BJ (cell line): Measurements from ENCODE around the gene TXNDC9. TPM values are rescaled to one million over a fixed set of nuclear protein-coding genes. Genes with fewer than 3 reads are reported as not detected.
"Not testable (repeated sequence)": the region's sequence is repeated elsewhere in the genome, so short reads cannot be mapped to it uniquely, and the experiment has no call there.

Experiments
- CTCF ChIA-PET: fragments of 350-600 bp; formaldehyde crosslinking; extraction: SDS; loops from one replicate; lab custom pipeline; 2021; ENCODE audit warnings: antibody characterized with exemption, inconsistent platforms; lab: Yijun Ruan, JAX
- POLR2A ChIA-PET: fragments of 300-600 bp; sonication (Branson Sonifier 250); formaldehyde crosslinking; extraction: SDS; loops from one replicate; lab custom pipeline; 2021; ENCODE audit warnings: antibody characterized with exemption; lab: Charles Lee
- DNase-seq: peaks from one replicate; pipeline ENCODE4 v3.0.0-alpha.2; 2011; ENCODE audit warnings: low read depth
- H3K27me3 ChIP-seq: 2 replicates; pipeline ENCODE4 v1.6.0; 2011; ENCODE audit warnings: low read length; ENCODE audit not compliant: control insufficient read depth, insufficient read depth
- H3K36me3 ChIP-seq: 2 replicates; pipeline ENCODE4 v1.5.1; 2011; ENCODE audit warnings: low read length; ENCODE audit not compliant: control insufficient read depth, insufficient read depth
- H3K4me3 ChIP-seq: 2 replicates; pipeline ENCODE4 v1.5.1; 2011; ENCODE audit warnings: low read depth, mild to moderate bottlenecking, control low read depth, low read length
- polyA plus RNA-seq: library from polyadenylated mRNA; depleted of rRNA; stranded (reverse); fragments of >200 nt; gene quantifications from 2 replicates; pipeline ENCODE4 v1.2.3, GENCODE V29; 2011
- TF ChIP-seq, protein P1 (sequence below): IDR thresholded peaks from 2 replicates; pipeline ENCODE4 v1.5.1; 2011; ENCODE audit warnings: low read depth, mild to moderate bottlenecking, control low read depth, inconsistent platforms, low read length, moderate library complexity; ENCODE audit not compliant: insufficient read depth

TXNDC9 gene
- polyA plus RNA-seq, 1 experiment = 29.2 TPM

DNA sequence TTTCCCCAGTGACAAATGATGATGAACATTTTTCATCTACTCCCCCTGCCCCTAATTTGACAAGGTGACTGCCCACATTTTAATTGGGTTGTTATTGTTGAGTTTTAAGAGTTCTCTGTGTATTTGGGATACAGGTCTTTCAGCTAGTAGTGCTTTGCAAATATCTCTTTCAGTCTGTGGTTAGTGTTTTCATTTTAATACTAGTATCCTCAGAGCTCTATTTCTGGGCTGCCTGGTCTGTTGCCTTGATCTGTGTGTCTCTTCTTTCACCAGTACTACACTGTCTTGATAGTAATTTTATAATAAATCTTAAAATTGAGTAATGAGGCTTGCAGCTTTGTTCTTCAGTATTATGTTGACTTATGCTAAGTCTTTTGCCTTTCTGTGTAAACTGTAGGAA, 20.7 kb upstream of the TXNDC9 start:
- DNase-seq = no peak
- CTCF ChIA-PET = interaction anchor here (2.0 kb wide), 1 partner anchor 20 kb away, joined by 7 read pairs; the partner anchor contains the start of genes EIF5B and TXNDC9
- no peak overlapping the region for H3K4me3 ChIP-seq
- H3K36me3 ChIP-seq = no peaks in the 10 kb centered on the region; the same call in 1 of the 2 replicates
- H3K27me3 ChIP-seq = no peaks in the 10 kb centered on the region
- TF ChIP-seq, protein P1, sequence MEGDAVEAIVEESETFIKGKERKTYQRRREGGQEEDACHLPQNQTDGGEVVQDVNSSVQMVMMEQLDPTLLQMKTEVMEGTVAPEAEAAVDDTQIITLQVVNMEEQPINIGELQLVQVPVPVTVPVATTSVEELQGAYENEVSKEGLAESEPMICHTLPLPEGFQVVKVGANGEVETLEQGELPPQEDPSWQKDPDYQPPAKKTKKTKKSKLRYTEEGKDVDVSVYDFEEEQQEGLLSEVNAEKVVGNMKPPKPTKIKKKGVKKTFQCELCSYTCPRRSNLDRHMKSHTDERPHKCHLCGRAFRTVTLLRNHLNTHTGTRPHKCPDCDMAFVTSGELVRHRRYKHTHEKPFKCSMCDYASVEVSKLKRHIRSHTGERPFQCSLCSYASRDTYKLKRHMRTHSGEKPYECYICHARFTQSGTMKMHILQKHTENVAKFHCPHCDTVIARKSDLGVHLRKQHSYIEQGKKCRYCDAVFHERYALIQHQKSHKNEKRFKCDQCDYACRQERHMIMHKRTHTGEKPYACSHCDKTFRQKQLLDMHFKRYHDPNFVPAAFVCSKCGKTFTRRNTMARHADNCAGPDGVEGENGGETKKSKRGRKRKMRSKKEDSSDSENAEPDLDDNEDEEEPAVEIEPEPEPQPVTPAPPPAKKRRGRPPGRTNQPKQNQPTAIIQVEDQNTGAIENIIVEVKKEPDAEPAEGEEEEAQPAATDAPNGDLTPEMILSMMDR = no peak
- POLR2A ChIA-PET = interaction anchor here (0.6 kb wide), 1 partner anchor 9 kb away, joined by 3 read pairs; no protein-coding TSS in a partner anchor

DNA sequence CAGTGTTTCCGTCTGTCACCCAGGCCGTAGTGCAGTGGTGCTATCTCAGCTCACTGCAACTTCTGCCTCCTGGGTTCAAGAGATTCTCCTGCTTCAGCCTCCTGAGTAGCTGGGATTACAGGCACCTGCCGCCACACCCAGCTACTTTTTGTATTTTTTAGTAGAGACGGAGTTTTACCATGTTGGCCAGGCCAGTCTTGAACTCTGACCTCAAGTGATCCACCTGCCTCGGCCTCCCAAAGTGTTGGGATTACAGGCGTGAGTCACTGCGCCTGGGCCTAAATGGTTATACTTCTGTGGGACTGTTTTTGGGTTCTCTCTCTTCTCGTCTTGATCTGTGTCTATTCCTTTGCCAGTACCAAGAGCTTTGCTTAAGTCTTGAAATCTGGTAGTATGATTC, 18.7 kb upstream of the TXNDC9 start:
- not testable (repeated sequence) for H3K4me3 ChIP-seq, H3K27me3 ChIP-seq, H3K36me3 ChIP-seq, DNase-seq
- POLR2A ChIA-PET = interaction anchor here (0.6 to 0.7 kb wide), 2 partner anchors 106 to 337 kb away, joined by 3 to 4 read pairs; no protein-coding TSS in a partner anchor
- CTCF ChIA-PET = interaction anchor here (1.1 to 1.5 kb wide), 2 partner anchors 11 to 19 kb away, joined by 3 to 4 read pairs; partner anchors contain the start of gene TXNDC9

DNA sequence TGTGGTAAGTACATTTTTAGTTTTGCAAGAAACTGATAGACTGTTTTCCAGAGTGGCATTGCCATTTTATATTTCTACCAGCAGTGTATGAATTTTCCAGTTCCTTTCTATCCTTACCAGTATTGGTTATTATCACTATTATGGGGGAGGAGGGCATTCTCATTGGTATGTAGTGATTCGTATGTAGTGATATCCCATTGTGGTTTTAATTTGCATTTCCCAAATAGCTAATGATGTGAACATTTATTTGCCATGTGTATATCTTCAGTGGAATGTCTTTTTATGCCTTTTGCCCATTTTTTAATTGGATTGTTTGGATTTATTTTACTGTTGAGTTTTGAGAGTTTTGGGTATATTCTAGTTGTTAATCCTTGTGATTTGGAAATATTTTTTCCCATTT, 17.9 kb upstream of the TXNDC9 start:
- TF ChIP-seq, protein P1 = no peak
- H3K36me3 ChIP-seq = no peaks in the 10 kb centered on the region
- no peak overlapping the region for H3K4me3 ChIP-seq
- CTCF ChIA-PET = interaction anchor here (1.1 to 1.5 kb wide), 2 partner anchors 10 to 18 kb away, joined by 3 to 4 read pairs; partner anchors contain the start of gene TXNDC9
- no peaks in the 10 kb centered on the region for H3K27me3 ChIP-seq
- POLR2A ChIA-PET = interaction anchor here (0.6 to 0.7 kb wide), 2 partner anchors 107 to 338 kb away, joined by 3 to 4 read pairs; no protein-coding TSS in a partner anchor
- DNase-seq = no peak

DNA sequence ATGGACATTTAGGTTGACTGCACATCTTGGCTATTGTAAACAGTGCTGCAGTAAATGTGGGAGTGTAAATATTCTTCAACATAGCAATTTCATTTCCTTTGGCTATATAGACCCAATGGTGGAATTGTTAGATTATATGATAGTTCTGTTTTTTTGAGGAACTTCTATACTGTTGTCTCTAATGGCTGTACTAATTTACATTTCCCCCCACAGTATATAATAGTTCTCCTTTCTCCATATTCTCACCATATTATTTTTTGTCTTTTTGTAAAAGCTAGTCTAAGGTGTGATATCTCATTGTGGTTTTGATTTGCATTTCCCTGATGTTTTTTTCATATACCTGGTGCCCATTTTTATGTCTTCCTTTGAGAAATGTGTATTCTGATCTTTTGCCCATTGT, 14.1 kb upstream of the TXNDC9 start:
- DNase-seq = no peak
- Histone ChIP-seq H3K36me3 (no peaks in the 10 kb centered on the region), H3K4me3 (no peak overlapping the region), H3K27me3 (no peaks in the 10 kb centered on the region)
- POLR2A ChIA-PET = no interaction called here
- CTCF ChIA-PET = no interaction called here
- TF ChIP-seq, protein P1 = no peak

DNA sequence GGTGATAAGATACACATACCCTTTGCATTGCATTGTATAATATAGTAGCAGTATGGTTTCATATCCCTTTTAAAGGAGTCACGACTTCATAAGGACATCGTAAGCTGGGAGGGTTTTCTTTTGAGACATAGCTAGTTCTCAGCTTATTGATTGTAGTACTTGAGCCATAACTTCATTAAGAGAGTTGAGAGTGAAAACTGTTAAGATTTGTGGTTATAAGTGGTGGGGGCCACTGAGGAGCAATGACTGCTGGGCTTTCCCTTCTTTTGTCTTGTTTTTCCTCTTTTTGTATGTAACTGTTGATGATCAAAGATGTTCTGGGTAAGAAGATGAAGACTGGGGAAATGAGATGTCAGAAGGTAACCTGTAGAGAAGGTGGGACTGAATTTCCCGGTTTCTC, 12.0 kb upstream of the TXNDC9 start:
- Histone ChIP-seq H3K4me3 (no peak overlapping the region), H3K36me3 (no peaks in the 10 kb centered on the region), H3K27me3 (no peaks in the 10 kb centered on the region)
- ChIA-PET CTCF (interaction anchor here (1.4 kb wide), 1 partner anchor 11 kb away, joined by 6 read pairs; the partner anchor contains the start of gene EIF5B), POLR2A (no interaction called here)
- TF ChIP-seq, protein P1 = no peak
- DNase-seq = no peak

DNA sequence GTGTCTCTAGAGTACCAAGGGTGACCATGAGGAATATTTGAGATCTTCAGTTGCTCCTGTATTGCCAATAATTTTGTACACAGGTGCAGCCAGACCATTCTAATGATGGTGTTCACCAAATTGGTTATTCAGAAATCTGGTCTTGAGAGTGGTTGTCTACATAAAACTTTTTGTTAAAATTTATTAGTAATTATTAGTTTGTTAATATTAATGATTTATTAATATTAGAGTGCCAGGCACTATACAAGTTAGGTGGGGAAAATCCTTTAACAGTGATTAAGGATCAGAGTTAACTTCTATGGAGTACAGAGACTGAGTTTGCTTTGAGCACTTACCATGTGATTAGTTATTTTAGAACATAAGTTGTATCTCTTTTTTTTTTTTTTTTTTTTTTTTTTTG, 10.1 kb upstream of the TXNDC9 start:
- POLR2A ChIA-PET = no interaction called here
- CTCF ChIA-PET = no interaction called here
- TF ChIP-seq, protein P1 = no peak
- Histone ChIP-seq H3K36me3 (no peaks in the 10 kb centered on the region), H3K4me3 (no peak overlapping the region), H3K27me3 (no peaks in the 10 kb centered on the region)
- DNase-seq = no peak

DNA sequence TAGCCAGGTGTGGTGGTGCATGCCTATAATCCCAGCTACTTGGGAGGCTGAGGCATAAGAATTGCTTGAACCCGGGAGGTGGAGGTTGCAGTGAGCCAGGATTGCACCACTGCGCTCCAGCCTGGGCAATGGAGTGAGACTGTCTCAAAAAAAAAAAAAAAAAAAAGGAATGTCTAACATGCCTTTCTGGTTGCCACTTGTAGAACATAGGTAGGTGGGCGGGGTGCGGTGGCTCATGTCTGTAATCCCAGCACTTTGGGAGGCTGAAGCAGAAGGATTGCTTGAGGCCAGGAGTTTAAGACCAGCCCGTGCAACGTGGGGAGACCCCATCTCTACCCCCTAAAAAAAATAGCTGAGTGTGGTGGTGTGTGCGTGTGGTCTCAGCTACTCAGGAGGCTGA, 9.3 kb upstream of the TXNDC9 start:
- CTCF ChIA-PET, DNase-seq, H3K36me3 ChIP-seq, POLR2A ChIA-PET, H3K27me3 ChIP-seq, H3K4me3 ChIP-seq: not testable (repeated sequence)
